GM06990 (cell line): ENCODE results near the gene FLNA.
"Not testable (repeated sequence)": the region's sequence is repeated elsewhere in the genome, so short reads cannot be mapped to it uniquely, and the experiment has no call there.

ENCODE experiments used
- DNase-seq: peaks from one replicate; pipeline ENCODE4 v3.0.0-alpha.2; 2011; ENCODE audit not compliant: insufficient read length; ENCODE audit errors: extremely low read depth
- H3K27me3 ChIP-seq: replicated peaks from 2 replicates; pipeline ENCODE4 v1.6.0; 2011; ENCODE audit warnings: low read length; ENCODE audit not compliant: control insufficient read depth, insufficient read depth
- H3K36me3 ChIP-seq: 2 replicates; pipeline ENCODE4 v1.5.1; 2011; ENCODE audit warnings: low read length; ENCODE audit not compliant: control insufficient read depth, insufficient read depth
- H3K4me3 ChIP-seq: replicated peaks from 2 replicates; pipeline ENCODE4 v1.5.1; 2011; ENCODE audit warnings: low read depth, mild to moderate bottlenecking, control low read depth, low read length
- TF ChIP-seq, protein P1 (sequence below): IDR thresholded peaks from 2 replicates; pipeline ENCODE4 v1.5.1; 2011; ENCODE audit warnings: low read length, control low read depth, mild to moderate bottlenecking, inconsistent platforms; ENCODE audit not compliant: insufficient read depth, poor library complexity, severe bottlenecking

FLNA gene

DNA sequence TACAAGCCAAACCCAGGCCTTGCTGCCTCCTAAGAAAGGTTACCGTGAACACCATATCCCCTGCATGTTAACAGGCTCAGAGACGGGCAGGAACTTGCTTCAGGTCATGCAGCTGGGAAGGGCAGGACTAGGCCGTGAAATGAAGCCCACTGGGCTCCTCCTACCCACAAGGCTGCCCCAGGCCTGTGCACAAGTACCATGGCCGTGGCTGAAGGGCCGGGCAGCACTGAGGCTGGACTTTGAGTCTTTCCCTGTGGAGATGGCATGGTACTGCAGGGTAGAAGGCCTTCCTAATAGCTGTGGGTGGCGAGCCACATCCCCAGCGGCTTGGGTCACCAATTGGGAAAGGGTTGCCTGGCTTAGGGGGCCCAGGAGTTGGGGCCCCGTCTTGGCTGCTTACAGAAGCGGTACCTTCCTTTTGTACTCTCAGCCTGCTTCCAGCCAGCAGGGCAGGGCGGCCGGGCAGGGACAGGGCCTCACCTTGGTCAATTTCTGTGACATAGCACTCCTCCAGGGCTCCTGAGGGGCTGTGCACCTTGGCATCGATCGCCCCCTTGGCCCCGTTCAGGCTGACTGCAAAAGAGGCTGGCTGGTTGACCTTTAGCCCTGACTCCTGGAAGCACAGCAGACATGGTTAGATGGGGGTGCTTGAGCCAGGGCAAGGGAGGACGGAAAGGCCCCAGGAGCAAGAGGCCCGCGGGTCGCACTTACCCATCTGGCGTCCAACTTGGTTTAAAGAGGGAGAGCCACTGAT, 23.8 kb downstream of the FLNA start:
- Histone ChIP-seq H3K36me3 (peaks cover 19% of the 10 kb centered on the region), H3K4me3 (no peak overlapping the region), H3K27me3 (no peaks in the 10 kb centered on the region)
- DNase-seq, result no peak
- TF ChIP-seq, protein P1, sequence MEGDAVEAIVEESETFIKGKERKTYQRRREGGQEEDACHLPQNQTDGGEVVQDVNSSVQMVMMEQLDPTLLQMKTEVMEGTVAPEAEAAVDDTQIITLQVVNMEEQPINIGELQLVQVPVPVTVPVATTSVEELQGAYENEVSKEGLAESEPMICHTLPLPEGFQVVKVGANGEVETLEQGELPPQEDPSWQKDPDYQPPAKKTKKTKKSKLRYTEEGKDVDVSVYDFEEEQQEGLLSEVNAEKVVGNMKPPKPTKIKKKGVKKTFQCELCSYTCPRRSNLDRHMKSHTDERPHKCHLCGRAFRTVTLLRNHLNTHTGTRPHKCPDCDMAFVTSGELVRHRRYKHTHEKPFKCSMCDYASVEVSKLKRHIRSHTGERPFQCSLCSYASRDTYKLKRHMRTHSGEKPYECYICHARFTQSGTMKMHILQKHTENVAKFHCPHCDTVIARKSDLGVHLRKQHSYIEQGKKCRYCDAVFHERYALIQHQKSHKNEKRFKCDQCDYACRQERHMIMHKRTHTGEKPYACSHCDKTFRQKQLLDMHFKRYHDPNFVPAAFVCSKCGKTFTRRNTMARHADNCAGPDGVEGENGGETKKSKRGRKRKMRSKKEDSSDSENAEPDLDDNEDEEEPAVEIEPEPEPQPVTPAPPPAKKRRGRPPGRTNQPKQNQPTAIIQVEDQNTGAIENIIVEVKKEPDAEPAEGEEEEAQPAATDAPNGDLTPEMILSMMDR, result no peak

DNA sequence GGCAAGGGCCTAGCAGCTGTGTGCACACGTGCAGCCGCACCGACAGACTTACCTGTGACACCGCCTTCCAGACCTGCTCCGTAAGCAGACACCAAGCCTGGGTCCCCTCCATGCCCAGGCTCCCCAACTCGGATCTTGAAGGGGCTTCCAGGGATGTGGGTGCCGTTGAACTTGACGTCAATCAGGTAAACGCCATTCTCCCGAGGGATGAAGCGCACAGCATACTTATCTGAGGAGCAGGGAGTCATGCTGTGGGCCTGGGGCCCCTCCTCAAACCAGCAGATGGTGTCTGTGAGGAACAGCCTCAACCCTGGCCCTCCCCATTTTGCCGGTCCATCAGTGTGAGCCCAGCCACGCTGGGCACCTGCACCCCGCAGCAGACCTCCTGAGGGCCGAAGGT, 24.5 kb downstream of the FLNA start:
- TF ChIP-seq, protein P1, result no peak
- Histone ChIP-seq H3K4me3 (no peak overlapping the region), H3K27me3 (no peaks in the 10 kb centered on the region), H3K36me3 (peaks cover 18% of the 10 kb centered on the region)
- no peak for DNase-seq

DNA sequence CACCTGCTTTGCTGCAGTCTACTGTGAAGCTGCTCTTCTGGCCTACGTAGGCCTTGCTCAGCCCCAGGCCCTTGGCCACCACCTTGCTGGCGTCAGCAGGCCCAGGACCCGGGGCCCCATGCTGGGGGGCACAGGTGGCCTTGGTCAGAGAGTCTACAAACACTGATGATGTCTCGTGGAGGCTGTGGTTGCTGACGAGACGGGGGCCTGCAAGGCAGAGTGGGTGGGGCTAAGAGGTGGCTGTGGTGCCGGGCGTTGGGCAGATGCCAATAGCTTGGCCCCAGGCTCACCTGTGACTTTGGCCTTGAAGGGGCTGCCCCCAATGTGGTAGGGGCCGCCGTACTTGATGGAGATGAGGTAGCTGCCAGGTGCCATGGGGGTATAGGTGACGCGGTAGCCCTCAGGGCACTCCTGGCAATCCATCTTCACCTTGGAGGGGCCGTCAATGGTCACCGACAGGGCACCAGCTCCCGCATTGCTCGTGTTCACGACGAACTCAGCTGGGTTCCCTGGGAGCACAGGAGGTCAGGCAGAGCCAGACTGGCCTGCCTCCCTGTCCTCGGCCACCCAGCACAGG, 25.0 kb downstream of the FLNA start:
- no peak overlapping the region for H3K4me3 ChIP-seq
- peaks cover 16% of the 10 kb centered on the region for H3K36me3 ChIP-seq
- TF ChIP-seq, protein P1, result no peak
- peak; percentile 14 for DNase-seq
- no peaks in the 10 kb centered on the region for H3K27me3 ChIP-seq

DNA sequence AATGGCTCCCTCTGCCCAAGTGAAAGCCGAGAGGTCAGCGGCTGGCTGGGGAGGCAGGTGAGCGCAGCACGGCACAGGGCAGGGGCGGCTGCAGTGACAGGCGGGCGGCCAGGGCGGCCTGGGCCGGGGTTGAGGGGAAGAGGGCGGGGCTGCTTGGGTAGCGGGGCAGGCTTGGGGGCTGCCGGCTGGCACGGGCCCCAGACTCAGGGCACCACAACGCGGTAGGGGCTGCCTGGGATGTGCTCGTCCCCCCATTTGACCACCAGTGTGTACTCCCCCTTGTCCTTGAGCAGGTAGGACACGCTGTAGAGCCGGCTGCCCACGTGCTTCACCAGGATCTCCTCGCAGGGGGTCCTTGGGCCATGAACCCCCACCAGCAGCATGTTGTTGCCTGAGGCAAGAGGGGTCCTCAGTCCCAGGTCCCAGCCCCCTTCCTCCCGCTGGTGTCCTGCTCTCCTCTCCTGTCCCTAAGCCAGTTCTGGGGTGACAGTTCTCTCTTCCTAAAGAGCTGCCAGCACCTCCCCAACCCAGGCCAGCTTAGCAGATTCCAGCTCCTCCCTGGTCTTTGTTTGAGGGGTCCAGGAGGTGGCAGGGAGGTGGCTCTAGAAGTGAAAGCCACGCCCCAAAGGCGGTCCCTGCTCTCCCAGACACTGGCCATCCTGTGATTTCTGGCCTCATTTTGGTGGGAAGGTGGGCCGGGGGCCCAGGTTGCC, 25.6 kb downstream of the FLNA start:
- peaks cover 15% of the 10 kb centered on the region for H3K36me3 ChIP-seq
- no peak overlapping the region for H3K4me3 ChIP-seq
- DNase-seq, result peak; percentile 12
- TF ChIP-seq, protein P1, result no peak
- no peaks in the 10 kb centered on the region for H3K27me3 ChIP-seq

DNA sequence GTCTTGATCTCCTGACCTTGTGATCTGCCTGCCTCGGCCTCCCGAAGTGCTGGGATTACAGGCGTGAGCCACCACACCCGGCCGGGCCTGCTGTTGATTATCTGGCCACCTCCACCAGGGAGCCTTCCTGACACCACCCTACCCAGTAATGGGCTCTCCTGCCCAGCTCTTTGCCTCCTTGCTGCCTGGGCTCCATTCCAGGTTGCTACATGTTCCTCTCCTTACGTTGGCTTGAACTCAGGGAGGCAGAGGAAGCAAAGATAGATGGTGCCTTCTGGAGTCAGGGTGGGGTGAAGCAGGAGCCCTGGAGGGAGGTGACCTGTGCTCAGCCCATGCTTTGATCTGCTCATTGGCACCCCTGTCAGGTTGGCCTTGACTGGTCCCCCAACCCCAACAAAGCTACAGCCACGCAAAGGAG, 26.3 kb downstream of the FLNA start:
- Histone ChIP-seq H3K4me3 (no peak overlapping the region), H3K27me3 (no peaks in the 10 kb centered on the region), H3K36me3 (peaks cover 11% of the 10 kb centered on the region)
- DNase-seq, result peak; percentile 9
- TF ChIP-seq, protein P1, result no peak

DNA sequence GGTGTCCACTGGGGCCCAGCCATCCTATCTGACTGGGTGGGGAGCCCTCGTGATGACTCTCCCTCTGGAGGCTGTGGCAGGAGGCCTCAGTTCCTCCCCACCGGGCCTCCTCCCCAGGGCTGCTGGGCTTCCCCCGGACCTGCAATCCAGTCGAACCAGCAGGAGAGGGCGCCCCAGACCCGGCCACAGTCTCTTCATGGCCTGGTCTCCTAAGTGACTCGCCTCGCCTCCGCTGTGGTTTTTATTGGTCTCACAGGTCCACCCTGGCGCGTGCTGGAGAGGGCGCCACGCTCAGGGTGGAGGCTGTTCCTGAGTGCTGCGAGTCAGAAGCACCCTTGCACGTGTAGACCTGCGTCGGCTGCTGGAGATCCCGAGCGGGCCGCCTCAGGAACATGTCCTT, 30.8 kb downstream of the FLNA start:
- H3K27me3 ChIP-seq, DNase-seq, H3K4me3 ChIP-seq, H3K36me3 ChIP-seq: not testable (repeated sequence)

DNA sequence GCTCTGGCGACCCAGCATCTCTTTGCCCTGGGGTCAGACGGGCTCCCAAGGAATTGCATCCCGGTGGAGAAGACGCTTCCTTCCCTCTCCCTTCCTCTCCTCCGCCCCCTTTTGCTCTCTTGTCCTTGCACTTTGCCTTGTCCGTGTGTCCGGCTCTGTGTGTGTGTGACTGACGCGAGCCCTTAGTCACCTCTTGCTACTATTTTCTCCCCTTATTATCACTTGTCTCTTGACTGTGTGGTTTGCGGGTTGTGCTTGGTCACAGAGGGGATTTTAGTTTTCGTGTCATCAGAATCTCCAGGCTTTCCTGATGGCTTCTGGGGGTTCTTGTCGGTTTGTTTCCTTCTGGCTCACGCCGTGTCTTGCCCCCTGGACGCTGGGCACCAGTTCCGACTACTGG, 31.4 kb downstream of the FLNA start:
- H3K4me3 ChIP-seq, DNase-seq, H3K27me3 ChIP-seq, H3K36me3 ChIP-seq: not testable (repeated sequence)

DNA sequence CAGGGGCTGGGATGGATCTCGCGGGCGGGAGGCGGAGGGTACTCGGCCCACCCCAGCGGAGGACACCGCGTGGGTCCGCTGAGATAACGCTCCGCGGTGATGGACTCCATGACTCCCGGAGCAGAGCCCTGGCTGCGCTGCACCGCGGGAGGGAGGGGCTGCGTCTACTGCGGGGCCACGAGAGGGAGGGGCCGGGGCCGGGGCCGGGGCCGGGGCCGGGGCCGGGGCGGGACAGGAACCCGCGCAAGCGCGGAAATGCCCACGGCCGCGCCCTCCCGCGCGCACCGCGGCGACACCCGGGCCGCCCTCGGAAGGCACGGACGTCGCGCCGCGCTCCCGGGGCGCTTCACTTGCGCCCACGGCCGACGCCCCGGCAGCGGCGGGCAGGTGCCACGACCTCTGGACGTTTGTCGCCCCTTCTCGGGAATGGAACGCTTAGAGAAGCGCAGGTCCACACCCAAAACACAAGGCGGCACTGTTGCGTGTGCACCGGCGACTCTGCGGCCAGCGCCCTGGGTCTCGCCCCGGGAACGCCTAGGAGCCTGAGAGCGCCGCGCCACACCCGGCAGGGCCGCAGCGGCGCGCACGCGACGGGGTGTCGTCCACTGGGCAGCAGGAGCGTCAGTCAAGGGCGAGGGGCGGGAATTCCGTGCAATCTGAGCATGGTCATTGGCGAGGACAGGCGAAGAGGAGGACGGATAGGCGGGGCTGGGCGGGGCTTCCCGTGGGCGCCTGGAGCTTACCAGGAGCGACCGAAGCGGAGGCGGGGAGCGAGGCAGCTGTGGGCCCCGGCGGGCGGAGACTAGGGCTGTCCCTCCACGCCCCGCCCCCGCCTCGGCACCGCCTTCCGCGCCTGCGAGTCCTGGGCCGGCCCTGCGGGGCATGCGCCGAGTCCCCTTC, 32.8 kb downstream of the FLNA start:
- DNase-seq, H3K4me3 ChIP-seq, H3K36me3 ChIP-seq, H3K27me3 ChIP-seq: not testable (repeated sequence)
